ENCODE data around the gene MPP7.

MPP7 gene

GRCh38 chr10:28283251-28283650 lies 19.6 kb downstream of the MPP7 start:
- Histone ChIP-seq H3K36me3 (ENCODE audit: low read depth) (no peaks in the 10 kb centered on the region), H3K9me3 (ENCODE audit: severe bottlenecking) (no peaks in the 10 kb centered on the region), H3K4me1 (ENCODE audit: insufficient read depth, poor library complexity, severe bottlenecking) (no peaks in the 10 kb centered on the region), H3K4me3 (ENCODE audit: severe bottlenecking) (no peak overlapping the region), H3K27ac (ENCODE audit: poor library complexity, severe bottlenecking) (no peak overlapping the region), H3K27me3 (ENCODE audit: insufficient read depth, poor library complexity, severe bottlenecking) (no peaks in the 10 kb centered on the region)
- DNase-seq (ENCODE audit: low spot score) (no peak), ATAC-seq (ENCODE audit: low read depth) (no peak)
- TF ChIP-seq CTCF (IDR thresholded peaks at IDR 0.05; ENCODE audit: poor library complexity, severe bottlenecking): no peak

GRCh38 chr10:28282336-28282735 lies 20.5 kb downstream of the MPP7 start:
- Histone ChIP-seq H3K9me3 (ENCODE audit: severe bottlenecking) (no peaks in the 10 kb centered on the region), H3K36me3 (ENCODE audit: low read depth) (no peaks in the 10 kb centered on the region), H3K4me3 (ENCODE audit: severe bottlenecking) (no peak overlapping the region), H3K27ac (ENCODE audit: poor library complexity, severe bottlenecking) (no peak overlapping the region), H3K4me1 (ENCODE audit: insufficient read depth, poor library complexity, severe bottlenecking) (no peaks in the 10 kb centered on the region), H3K27me3 (ENCODE audit: insufficient read depth, poor library complexity, severe bottlenecking) (no peaks in the 10 kb centered on the region)
- no peak for TF ChIP-seq CTCF (IDR thresholded peaks at IDR 0.05; ENCODE audit: poor library complexity, severe bottlenecking)
- ATAC-seq (ENCODE audit: low read depth) (no peak), DNase-seq (ENCODE audit: low spot score) (no peak)

- H3K4me3 ChIP-seq (ENCODE audit: severe bottlenecking): no peak overlapping the region
- H3K9me3 ChIP-seq (ENCODE audit: severe bottlenecking): no peaks in the 10 kb centered on the region
- no peaks in the 10 kb centered on the region for H3K27me3 ChIP-seq (ENCODE audit: insufficient read depth, poor library complexity, severe bottlenecking)
- H3K4me1 ChIP-seq (ENCODE audit: insufficient read depth, poor library complexity, severe bottlenecking): no peaks in the 10 kb centered on the region
- no peaks in the 10 kb centered on the region for H3K36me3 ChIP-seq (ENCODE audit: low read depth)
- no peak overlapping the region for H3K27ac ChIP-seq (ENCODE audit: poor library complexity, severe bottlenecking)
- TF ChIP-seq CTCF (IDR thresholded peaks at IDR 0.05; ENCODE audit: poor library complexity, severe bottlenecking): no peak
- ATAC-seq (ENCODE audit: low read depth): no peak
- no peak for DNase-seq (ENCODE audit: low spot score)
These were observed 21.0 kb downstream of the MPP7 start for GRCh38 chr10:28281726-28282315.

GRCh38 chr10:28280652-28281051 lies 22.2 kb downstream of the MPP7 start:
- H3K4me1 ChIP-seq (ENCODE audit: insufficient read depth, poor library complexity, severe bottlenecking): no peaks in the 10 kb centered on the region
- no peak overlapping the region for H3K27ac ChIP-seq (ENCODE audit: poor library complexity, severe bottlenecking)
- no peak overlapping the region for H3K4me3 ChIP-seq (ENCODE audit: severe bottlenecking)
- no peaks in the 10 kb centered on the region for H3K9me3 ChIP-seq (ENCODE audit: severe bottlenecking)
- H3K36me3 ChIP-seq (ENCODE audit: low read depth): no peaks in the 10 kb centered on the region
- no peak for DNase-seq (ENCODE audit: low spot score)
- TF ChIP-seq CTCF (IDR thresholded peaks at IDR 0.05; ENCODE audit: poor library complexity, severe bottlenecking): no peak
- no peaks in the 10 kb centered on the region for H3K27me3 ChIP-seq (ENCODE audit: insufficient read depth, poor library complexity, severe bottlenecking)
- no peak for ATAC-seq (ENCODE audit: low read depth)

- TF ChIP-seq CTCF (IDR thresholded peaks at IDR 0.05; ENCODE audit: poor library complexity, severe bottlenecking): no peak
- no peak overlapping the region for H3K27ac ChIP-seq (ENCODE audit: poor library complexity, severe bottlenecking)
- no peaks in the 10 kb centered on the region for H3K4me1 ChIP-seq (ENCODE audit: insufficient read depth, poor library complexity, severe bottlenecking)
- no peaks in the 10 kb centered on the region for H3K9me3 ChIP-seq (ENCODE audit: severe bottlenecking)
- no peak for DNase-seq (ENCODE audit: low spot score)
- no peak for ATAC-seq (ENCODE audit: low read depth)
- H3K4me3 ChIP-seq (ENCODE audit: severe bottlenecking): no peak overlapping the region
- H3K27me3 ChIP-seq (ENCODE audit: insufficient read depth, poor library complexity, severe bottlenecking): no peaks in the 10 kb centered on the region
- no peaks in the 10 kb centered on the region for H3K36me3 ChIP-seq (ENCODE audit: low read depth)
These were observed 23.0 kb downstream of the MPP7 start for GRCh38 chr10:28279878-28280277.

All from RWPE2 (cell line).